Fibroblast of skin of scalp (primary cell): ENCODE measurements around the gene BNIPL. TPM values are rescaled to one million over a fixed set of nuclear protein-coding genes. Genes with fewer than 3 reads are reported as not detected.

ENCODE experiments used
- DNase-seq: peaks from one replicate; pipeline ENCODE4 v3.0.0-alpha.2; 2013
- polyA plus RNA-seq, 2 experiments: library from polyadenylated mRNA; unstranded; fragments of 120-200 nt; gene quantifications; one replicate each; pipeline ENCODE4 v1.2.1, GENCODE V29; 2013; ENCODE audit not compliant: insufficient read length in 2 of 2

Gene BNIPL, protein sequence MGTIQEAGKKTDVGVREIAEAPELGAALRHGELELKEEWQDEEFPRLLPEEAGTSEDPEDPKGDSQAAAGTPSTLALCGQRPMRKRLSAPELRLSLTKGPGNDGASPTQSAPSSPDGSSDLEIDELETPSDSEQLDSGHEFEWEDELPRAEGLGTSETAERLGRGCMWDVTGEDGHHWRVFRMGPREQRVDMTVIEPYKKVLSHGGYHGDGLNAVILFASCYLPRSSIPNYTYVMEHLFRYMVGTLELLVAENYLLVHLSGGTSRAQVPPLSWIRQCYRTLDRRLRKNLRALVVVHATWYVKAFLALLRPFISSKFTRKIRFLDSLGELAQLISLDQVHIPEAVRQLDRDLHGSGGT
- 0.23 TPM for polyA plus RNA-seq (2013, experiment 1 of 2; ENCODE audit: insufficient read length)
- polyA plus RNA-seq (2013, experiment 2 of 2; ENCODE audit: insufficient read length), result 0.46 TPM

DNA sequence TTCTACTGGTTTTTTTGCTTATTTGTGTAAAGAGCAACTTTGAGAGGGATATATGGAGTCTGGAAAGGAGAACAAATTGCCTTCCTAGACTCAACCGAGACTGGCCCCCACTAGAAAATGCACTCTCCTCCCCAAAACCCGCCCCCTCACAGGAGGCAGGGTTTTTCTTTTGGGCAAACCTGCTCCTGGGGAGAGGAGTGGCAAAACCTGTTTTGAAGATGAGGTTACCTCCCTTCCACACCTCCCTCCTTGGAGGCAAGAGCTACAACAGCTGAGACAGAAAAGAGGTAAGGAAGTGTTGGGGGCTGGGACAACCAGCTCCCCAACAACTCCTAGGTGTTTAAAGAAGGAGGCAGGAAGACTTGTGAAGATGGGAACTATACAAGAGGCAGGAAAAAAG, at the start of gene BNIPL:
BNIPL (plus strand) TSS at position 231 of the 400 bp plus-strand sequence; CDS start at position 371, 140 bp downstream.
- DNase-seq, result no peak

DNA sequence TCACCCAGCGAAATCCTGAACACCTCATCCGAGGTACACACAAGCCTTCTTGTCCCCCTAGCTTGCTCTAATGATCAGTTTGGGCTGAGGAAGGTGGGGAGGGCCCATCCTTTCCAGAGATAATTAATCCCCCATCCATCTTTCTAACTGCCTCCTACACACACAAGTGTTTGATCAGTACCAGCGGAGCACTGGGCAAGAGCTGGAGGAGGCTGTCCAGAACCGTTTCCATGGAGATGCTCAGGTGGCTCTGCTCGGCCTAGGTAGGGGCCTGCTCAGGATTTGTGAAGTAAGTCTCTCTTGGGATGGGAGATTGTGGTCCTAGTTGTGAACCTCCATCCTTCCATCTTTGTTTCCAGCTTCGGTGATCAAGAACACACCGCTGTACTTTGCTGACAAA, 48.5 kb upstream of the BNIPL start:
- no peak for DNase-seq

DNA sequence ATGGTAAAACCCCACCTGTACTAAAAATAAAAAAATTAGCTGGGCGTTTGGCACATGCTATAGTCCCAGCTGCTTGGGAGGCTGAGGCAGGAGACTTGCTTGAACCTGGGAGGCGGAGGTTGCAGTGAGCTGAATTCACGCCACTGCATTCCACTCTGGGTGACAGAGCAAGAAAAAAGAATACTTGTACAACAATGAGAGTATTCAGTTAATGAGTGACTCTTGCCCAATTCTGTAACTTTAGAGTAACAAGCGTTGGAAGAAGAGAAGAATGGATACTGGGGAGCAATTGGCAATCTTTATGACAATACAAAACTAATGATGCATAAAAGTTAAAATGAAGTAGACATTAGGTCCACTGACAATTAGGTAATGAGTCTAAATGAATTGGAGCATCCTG, 43.8 kb upstream of the BNIPL start:
- DNase-seq, result no peak

DNA sequence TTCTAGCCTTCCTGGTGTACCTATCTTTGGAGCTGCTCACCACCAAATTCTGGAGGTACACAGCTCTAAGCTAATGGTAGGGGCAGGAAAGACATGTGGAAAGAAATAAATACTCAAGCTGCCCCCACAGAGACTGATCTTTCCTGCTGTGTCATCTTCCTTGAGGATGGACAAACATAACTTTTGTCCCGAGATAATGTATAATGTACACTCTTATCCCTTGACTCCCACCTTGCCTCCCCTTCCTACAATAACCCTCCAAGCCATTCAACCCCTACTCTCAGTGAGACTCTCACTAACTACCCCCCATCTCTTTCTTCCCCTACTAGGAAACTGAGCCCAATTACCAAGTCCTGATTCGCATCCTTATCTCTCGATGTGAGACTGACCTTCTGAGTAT, 42.1 kb upstream of the BNIPL start:
- DNase-seq, result no peak

DNA sequence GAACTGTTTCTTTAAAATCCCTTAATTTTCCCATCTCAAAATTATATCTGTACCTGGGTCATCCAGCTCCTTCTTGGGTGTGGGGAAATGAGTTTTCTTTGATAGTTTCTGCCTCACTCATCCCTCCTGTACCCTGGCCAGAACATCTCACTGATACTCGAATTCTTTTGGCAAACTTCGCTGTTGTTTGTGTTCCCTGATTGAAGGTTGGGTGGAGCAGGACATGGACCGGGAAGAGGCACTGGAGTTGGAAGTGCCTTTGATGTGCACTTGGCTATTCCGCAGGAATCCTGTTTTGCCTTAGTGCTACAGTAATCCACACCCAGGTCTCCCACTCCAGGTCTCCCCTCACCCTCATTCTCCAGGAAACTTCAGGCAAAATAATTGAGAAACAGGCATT, 40.9 kb upstream of the BNIPL start:
- no peak for DNase-seq

DNA sequence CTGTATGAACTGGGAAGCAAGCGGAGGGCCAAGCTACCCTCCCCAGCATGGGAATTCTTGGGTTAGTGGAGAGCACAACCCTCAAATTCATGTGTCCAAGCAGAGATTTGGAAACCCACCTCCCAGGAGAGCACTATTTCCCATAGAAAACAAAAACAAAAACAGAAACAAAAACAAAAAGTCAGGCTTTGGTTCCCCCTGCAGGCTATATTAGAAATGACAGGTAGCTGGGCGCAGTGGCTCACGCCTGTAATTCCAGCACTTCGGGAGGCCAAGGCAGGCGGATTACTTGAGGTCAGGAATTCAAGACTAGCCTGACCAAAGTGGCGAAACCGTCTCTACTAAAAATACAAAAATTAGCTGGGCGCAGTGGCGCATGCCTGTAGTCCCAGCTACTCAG, 40.5 kb upstream of the BNIPL start:
- DNase-seq, result peak; percentile 41

DNA sequence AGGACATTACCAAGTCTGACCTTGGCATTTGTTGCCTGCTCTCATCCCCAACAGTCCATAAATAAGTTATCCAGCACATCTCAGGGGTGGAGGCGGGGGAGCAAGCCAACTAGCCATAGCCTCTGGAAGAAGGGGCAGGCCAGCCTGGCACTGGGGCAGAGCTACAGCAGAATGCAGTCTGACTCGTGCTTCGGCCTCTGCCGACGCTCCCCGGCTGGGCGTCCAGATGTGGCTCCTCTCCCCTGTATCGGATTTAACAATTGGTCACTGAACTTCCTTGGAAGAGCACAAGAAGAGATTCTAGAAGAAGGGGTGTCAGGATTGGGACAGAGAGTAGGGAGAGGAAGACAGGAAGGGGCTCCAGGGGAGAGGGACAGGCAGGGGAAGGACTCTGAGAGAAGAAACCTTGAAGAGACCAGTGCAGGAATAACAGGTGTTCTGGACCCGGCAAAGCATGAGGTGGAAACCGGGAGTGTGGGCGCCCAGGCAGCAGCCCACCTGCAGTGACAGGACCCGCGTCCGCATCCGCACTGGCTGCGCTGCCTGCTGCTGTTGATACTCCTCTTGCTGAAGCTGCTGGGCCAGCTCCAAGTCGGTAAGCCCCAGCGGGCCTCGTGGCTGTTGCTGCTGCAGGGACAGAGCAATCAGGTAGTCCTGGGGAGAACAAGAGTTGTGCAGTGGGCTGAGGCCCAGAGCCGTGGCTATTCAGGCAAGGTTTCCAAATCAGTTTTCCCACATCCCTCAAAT, 39.1 kb upstream of the BNIPL start:
- no peak for DNase-seq

DNA sequence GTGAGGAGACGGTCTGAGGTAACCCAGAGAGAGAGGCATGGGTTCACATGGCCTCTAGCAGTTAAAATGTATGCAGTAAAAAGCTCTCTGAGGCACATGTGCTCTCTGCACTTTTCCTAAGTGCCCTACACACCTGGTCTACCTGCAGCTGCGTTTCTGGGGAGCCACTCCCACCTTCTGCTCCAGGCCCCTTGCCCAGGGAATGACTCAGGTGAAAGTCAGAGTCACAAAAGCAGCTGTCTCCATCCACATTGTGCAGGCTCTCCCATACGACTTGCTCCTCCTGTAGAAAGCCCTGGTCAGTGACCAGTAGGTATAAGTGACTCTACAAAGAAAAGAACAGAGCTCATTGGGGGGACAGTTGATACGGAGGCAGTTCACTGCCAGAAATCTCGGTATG, 38.4 kb upstream of the BNIPL start:
- DNase-seq, result no peak

DNA sequence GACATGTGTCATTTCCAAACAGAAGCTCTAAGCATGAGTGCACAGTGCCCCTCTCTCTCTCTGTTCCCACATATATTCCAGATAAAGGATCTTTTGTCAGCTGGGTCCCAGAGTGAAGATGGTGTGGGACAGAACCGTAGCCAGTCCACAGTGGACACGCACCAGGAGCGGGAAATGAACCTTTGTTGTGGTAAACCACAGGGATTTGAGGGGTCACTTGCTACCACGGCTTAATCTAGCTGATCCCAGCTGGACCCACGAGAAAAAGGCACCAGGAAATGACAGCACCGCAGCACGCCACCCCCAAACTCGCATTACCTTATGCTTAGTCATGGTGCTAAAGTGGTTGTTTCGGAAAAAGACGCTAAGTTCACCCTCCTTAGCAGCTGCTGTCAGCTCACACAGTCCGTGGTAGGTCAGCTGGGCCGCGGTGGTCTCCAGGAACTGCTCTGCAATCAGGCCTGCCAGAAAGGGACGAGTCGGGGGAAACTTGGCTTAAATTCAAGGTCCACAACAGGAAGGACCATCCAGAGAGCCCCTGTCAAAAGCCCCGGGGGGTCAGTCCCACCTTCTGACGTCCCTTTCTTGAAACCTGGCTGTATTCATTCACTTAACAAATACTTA, 37.2 kb upstream of the BNIPL start:
- DNase-seq, result peak; percentile 35

DNA sequence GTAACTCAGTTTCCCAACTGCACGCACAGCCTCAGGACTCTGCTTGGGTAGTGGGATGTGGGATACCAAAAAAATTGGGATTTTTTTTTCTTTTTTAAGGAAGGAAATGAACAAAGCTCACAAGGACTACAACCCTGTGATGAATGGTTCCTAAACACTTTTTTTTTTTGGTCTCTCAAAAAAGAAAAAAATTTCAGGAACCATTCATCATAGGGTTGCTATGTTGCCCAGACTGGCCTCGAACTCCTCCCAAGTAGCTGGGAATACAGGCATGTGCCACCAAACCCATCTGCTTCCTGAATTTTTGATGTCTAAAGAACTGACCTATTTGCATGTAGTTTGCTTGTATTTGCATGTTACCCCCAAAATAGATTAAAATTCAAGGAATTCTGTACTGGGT, 36.5 kb upstream of the BNIPL start:
- no peak for DNase-seq

DNA sequence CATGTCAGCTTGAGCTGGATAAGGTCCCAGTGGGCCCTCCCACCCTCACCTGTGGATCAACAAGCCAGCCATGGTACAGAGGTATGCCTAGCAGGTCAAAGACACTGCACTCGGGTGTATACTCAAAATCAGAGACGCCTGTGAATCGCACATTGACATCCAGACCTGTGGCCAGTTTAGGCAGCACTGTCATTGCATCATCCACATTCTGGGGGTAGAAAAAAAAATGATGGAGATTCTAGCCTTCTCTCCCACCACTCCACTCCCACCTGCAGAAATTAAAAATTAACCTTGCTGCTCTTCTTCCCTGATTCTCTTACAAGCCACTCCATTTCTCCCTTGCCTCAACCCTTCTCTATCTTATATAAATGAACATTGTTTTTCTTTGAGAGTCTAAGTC, 36.0 kb upstream of the BNIPL start:
- DNase-seq, result no peak

DNA sequence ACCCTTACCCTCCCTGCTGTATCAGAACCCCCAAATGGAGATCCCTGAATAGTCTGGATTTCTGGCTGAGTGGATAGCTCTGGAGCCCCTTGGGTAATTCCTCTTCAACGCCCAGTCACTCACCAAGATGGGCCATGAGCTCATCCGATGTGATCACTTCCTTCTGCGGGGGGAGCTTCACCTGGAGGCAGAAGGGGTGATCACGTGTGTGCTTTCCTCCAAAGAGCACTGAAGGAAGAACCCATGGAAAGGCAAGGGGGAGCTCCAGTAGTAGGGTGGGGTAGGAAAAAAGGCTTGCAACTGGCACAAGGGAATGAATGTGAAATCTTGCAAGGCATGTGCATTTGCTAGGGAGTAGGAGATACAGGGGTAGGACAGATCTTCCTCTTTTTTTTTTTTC, 34.8 kb upstream of the BNIPL start:
- DNase-seq, result no peak

DNA sequence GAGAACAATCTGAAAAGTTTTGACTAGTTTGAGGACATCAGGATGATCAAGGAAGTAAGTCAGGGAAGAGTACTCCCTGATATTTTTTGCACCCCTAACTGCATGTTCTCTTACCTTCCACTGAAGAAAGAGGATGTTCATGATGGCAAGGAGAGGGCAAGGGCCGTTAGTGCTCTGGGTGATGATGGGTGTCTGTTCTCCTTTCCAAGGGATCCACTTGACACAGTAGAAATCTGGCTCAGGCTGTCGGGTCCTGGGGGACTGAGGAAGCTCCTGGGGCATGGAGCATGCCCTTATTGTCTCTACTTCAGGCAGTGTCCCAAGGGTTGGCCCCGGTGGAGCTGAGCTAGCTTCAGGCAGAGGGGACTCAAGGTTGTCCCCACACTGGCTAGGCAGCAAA, 34.3 kb upstream of the BNIPL start:
- no peak for DNase-seq

DNA sequence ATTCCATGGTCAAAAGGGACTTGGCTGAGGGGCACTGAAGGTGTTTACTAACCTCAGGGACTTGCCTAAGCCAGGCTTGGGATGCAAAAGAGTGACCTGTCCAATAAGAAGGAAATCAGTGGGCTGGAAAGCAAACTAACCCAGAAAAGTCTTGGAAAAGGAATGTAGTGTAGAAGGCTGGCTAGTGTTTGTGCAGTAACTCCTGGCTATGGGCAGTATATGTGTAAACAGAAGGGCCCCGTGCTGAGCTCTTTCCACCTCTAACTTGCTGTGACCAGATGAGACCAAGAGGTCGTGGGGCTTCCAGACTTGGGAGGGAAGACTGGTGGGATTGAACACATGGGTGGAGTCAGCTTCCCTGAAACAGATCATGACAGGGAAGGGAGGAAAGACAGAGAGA, 33.8 kb upstream of the BNIPL start:
- no peak for DNase-seq

DNA sequence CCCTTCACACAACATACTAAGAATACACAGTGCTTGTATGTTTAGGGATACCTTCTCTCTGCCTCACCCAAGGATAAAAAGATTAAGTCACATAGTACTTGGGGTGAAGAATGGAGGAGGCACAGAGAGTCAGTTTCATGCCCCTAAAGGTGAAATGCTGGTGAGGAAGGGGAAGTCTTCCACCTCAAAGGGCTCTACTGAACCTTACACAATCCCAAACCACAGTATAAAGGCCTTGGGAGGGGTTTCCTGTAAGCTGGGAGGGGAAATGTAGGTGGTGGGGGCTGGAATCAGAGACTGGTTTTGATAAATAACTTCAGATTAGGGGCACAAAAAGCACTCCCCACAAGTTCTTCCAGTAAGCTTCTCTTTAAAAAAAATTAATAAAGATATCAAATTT, 33.2 kb upstream of the BNIPL start:
- no peak for DNase-seq

DNA sequence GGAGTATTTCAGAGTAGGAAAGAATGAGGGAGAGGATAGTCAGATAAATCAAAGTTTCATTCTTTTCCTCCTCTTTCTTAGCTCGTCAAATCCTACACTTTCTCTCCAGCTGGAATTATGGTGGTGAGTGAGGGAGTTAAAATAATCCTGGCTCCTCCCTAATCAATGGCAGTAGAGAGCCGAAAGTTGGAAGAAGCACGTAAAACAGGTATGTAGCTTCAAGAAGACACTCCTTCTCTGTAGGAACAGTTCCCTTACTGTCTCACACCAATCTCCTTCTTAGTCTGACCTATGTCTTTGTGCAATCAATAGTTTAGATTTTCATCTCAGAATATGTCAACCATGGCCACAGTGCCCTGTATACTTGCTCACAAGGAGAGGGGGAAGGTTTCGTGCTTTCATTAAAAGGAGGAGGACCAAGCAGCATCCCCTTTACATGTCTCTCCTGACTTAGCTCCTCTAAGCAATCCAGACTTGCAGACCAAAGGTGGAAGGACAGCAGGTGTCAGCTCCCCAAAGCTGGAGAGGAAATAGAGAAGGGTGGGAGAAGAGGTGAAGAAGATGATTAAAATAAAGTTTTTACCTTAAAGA, 30.6 kb upstream of the BNIPL start:
- DNase-seq, result no peak

DNA sequence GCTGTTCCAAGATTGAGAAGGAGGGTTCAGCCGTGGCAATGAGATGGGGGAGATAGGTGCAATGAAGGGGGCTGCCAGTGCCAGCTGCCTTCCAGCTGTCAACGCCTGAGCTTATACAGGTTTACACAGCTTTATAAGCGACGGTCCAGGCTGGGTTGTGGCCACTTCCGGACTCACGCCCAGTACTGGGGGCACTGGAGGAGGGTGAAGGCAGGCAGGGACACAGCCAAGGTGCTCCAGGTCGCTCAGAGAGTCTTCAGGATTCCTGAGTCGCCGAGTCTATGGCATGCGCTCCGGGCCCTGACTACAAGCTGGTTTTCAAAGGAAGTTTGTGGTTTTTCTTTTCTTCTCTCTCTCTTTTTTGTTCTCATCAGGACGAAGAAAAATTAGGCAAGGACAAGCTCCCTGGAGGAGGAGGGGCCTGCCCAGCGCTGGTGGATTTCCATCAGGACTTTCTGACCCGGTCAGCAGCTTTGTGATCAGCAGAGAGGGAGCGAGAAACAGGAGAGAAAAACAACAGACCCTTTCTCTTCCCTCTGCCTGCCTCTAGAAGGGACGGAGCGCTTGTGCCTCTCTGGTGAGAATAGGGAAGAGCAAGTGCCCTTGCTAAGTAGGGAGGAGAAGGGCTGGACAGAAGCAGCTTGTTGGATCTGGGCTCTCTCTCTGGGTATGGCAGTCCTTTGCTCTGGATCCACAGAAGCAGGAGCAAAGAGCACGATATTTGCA, 29.9 kb upstream of the BNIPL start, which contains the start of gene MINDY1:
MINDY1 (minus strand) TSS at position 576 of the 726 bp plus-strand sequence. CDS start 4,285 bp downstream, outside the sequence.
- peak; percentile 83 for DNase-seq

DNA sequence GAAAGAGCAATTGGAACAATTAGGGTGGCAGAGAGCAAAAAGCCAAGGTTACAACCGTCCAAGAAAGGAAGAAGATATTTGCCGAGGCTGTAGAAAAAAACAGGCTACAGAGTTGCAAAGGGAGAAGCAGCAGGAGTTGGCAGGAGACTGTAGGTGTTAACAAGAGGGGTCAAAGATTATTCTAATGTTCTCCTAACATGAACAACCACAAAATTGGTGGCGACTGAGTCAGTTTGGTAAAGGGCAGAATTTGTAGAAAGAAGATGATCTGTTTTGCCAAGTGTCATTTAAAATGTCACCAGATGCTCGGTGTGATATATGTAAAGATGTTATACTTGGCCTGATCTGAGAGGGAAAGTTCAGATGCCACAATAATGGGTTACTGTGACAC, 28.5 kb upstream of the BNIPL start:
- DNase-seq, result no peak

DNA sequence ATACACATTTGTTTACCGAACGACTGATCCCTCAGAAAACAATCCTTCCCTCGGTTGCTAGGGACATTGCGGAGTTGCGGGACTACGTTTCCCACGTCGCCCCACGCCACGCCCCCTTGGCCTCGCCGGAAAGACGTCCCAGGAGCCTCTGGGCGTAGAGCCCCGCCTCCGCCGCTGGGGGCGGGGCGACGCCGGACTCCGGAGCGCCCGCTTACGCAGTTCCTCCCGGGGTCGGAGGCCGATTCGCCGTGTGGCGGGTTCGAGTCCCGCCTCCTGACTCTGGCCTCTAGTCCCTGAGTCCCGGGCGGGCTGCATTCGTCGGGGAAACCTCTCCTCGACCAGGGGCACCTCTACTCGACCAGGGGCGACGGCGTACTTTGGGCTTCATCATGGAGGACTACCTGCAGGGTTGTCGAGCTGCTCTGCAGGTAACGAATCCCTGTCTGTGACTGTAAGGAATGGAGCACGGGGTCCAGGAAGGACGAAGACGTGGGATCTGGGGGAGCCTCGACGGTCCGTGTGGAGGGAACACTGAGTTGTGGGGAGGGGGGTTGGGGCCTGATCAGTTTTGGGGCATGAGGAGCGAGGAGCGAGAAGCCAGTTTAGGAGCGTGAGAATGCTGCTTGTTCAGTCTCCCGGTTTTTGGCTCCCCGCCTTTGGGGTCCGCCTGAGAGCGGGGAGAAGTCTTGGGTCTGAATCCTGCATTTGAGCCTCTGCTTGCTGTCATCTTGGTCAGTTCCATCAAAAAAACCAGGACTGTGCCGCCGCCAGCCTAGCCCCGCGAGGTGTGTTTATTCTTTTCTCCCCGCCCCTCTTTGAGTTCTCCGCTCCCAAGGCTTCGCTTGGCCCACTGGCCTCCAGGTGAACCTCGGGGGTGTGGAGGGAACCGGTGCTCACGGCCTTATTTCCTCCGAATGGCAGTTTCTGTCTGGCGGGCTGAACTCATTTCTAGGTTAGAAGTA, 27.9 kb upstream of the BNIPL start, which contains the start of gene PRUNE1:
PRUNE1 (plus strand) TSS at position 206 of the 962 bp plus-strand sequence; CDS start at position 390, 184 bp downstream.
- peak; percentile 95 for DNase-seq

DNA sequence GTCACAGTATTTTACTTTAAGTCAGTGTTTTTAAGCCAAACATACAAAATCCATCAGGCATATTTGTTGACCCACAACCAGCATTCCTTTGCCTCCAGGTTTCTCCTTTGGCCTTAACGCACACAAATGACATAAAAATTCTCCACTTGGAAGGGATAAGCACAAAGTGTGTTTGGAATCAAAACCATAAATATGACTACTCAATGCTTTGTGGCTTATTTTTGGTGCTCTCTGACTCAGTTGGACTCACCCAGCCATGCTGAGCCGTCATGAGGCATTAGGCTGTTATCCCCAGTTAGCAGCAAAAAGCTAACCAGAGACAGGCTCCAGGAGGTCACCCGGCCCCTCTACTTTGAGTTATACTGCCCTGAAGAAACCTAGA, 27.2 kb upstream of the BNIPL start:
- peak; percentile 24 for DNase-seq
